Activated naive CD8-positive, alpha-beta T cell treated with anti-CD3 and anti-CD28 coated beads, Interleukin-2, amount 10 ng/mL, durations not matched to agents 7 days and 5 days (primary cell): Measurements from ENCODE around the gene MCM3AP. TPM values are rescaled to one million over a fixed set of nuclear protein-coding genes. Genes with fewer than 3 reads are reported as not detected.
A peak's percentile ranks its signal among the peaks of the same experiment; 100 is the strongest.
"Not testable (repeated sequence)": the region's sequence is repeated elsewhere in the genome, so short reads cannot be mapped to it uniquely, and the experiment has no call there.

Experiments
- ATAC-seq: fragments of 150-1000 bp; cut with Tn5 transposase; one replicate; pipeline ENCODE4 v1.10.0; 2021; ENCODE audit warnings: low read depth, moderate library complexity
- POLR2A ChIA-PET: fragments of 350-600 bp; sonication (Branson Sonifier 250); formaldehyde crosslinking; loops from one replicate; lab custom pipeline; 2021; ENCODE audit warnings: antibody characterized with exemption; lab: Charles Lee
- DNase-seq: peaks from one replicate; pipeline ENCODE4 v3.0.0; 2021
- H3K27ac Mint-ChIP-seq: one replicate; pipeline ENCODE4 v1.8.0; 2022; ENCODE audit warnings: mild to moderate bottlenecking, mixed read lengths
- H3K27me3 Mint-ChIP-seq: one replicate; pipeline ENCODE4 v1.8.0; 2022; ENCODE audit warnings: mild to moderate bottlenecking, moderate library complexity, mixed read lengths
- H3K36me3 Mint-ChIP-seq: one replicate; pipeline ENCODE4 v1.8.0; 2021; ENCODE audit warnings: mild to moderate bottlenecking, mixed read lengths
- H3K4me1 Mint-ChIP-seq: one replicate; pipeline ENCODE4 v1.8.0; 2021; ENCODE audit warnings: mixed read lengths
- H3K4me3 Mint-ChIP-seq: one replicate; pipeline ENCODE4 v1.8.0; 2022; ENCODE audit warnings: mild to moderate bottlenecking, moderate library complexity, mixed read lengths
- H3K9me3 Mint-ChIP-seq: one replicate; pipeline ENCODE4 v1.8.0; 2021; ENCODE audit warnings: mixed read lengths
- total RNA-seq, 2 experiments: library from RNA; stranded (reverse); gene quantifications; one replicate each; pipeline ENCODE4 v1.2.3, GENCODE V29; 2021

Gene MCM3AP
- total RNA-seq, 2 experiments from 2014 or later: 130 to 150 TPM

DNA sequence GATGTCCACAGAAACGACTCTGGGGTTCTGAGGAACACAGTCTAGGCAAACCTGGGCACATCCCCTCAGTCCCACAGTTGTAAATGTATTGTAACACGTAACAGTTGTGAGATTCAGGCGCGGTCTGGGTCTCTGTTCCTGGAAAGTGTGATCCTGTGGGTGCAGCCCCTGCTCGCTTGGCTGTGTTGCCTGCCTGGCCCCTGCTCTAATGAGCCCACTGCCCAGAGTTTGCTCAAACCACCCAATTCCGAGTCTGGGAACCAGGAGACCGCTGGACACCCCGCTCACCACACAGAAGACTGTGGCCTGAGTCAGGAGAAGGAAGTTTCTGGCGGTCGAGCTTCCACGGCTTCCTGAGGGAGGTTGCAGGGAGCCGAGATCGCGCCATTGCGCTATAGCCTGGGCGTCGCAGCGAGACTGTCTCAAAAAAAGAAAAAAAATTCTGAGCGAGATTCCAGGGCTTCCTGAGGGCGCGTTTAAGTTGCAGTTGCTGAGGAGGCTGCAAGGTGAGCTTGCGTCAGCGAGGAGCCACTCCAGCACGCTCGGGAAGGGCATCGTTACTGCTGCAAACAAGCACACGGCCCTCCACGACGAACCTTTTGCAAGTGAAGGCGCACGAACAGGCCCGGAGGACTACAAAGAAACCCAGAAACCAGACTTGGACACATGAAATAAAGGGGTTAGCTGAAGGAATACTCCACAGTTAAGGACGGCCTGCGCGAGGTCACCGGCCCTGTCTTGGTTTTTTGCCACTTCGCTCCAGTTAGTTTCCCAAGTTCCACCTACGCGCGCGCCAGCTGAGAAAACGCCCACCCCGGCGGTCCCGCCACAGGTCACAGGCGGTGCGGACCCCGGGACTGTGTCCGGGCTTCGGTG, 37.2 kb upstream of the MCM3AP start:
- no peaks in the 10 kb centered on the region for H3K27me3 Mint-ChIP-seq
- H3K27ac Mint-ChIP-seq: peak overlapping the region; percentile 99
- peak; percentile 48 for DNase-seq
- peaks cover 32% of the 10 kb centered on the region for H3K4me1 Mint-ChIP-seq
- POLR2A ChIA-PET: interaction anchor here (0.7 to 4.2 kb wide), 17 partner anchors 9 to 313 kb away, joined by 3 to 32 read pairs (median 4); partner anchors contain the start of genes DIP2A, MCM3AP, PRMT2 and YBEY
- peaks cover 31% of the 10 kb centered on the region for H3K36me3 Mint-ChIP-seq
- peak overlapping the region; percentile 98 for H3K4me3 Mint-ChIP-seq
- no peak for ATAC-seq
- H3K9me3 Mint-ChIP-seq: no peaks in the 10 kb centered on the region

GRCh38 chr21:46320331-46320801, 35.0 kb upstream of the MCM3AP start:
- ATAC-seq (no peak), DNase-seq (no peak)
- Mint-ChIP-seq H3K4me1 (peaks cover 19% of the 10 kb centered on the region), H3K4me3 (peak overlapping the region; percentile 98), H3K27ac (peak overlapping the region; percentile 57), H3K36me3 (peaks cover 24% of the 10 kb centered on the region), H3K9me3 (no peaks in the 10 kb centered on the region), H3K27me3 (no peaks in the 10 kb centered on the region)
- POLR2A ChIA-PET: interaction anchor here (0.6 kb wide), 1 partner anchor 208 kb away, joined by 6 read pairs; no protein-coding TSS in a partner anchor

DNA sequence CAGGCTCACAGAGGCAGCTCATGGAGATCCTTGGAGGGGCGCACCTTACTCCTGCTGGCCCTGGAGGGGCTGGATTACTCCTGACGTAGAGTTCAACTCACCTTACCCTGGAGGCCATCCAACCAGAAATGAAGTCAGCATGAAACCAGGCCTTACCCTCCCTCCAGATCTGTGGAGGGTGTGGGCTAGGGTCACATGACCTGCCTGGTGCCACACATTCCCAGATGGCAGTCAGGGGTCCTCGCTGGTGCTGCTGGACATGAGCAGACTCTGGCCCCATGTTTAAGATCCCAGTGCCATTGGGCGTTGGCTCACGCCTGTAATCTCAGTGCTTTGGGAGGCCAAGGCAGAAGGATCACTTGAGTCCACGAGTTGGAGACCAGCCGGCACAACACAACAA, 33.8 kb upstream of the MCM3AP start:
- Mint-ChIP-seq H3K27ac (no peak overlapping the region), H3K4me1 (peaks cover 18% of the 10 kb centered on the region), H3K9me3 (no peaks in the 10 kb centered on the region), H3K4me3 (no peak overlapping the region), H3K36me3 (peaks cover 26% of the 10 kb centered on the region), H3K27me3 (no peaks in the 10 kb centered on the region)
- ATAC-seq (no peak), DNase-seq (no peak)
- POLR2A ChIA-PET: no interaction called here

- POLR2A ChIA-PET: no interaction called here
Observed at GRCh38 chr21:46318464-46318845, 33.0 kb upstream of the MCM3AP start.

DNA sequence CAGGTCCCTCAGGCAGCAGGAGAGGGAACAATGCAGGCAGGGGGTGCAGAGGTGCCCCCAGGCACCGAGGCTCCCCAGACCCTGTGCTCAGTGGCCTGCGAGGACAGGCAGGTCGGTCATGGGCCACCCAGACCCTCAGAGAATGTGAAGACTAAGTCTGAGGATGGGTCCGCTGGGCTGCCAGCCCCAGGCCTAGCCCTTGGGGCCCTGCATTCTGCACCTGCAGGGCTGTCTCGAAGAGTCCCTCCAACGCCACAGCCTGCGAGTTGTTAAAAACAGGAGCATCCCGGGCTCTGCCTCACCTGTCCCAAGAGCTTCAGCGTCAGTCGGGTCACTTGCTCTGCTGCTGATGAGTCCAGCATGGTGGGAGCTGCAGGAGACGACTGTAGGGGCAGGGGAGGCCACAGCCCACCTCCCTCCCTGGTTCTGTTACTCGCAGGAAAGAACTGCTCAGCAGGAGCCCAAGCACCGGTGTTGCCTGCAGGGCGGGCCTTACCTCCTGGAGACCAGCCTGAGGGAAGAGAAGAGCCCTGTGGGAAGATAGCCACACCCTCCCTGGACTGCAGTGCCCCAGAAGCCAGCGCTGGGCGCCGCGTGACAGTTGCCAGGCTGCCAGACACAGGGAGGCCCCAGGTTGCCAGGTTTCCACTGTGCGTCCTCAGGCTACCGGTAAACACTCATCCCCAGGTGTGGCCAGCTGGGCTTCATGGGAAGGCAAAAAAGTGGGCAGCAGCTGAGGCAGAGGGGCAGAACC, 32.5 kb upstream of the MCM3AP start:
- POLR2A ChIA-PET: no interaction called here
- no peak overlapping the region for H3K4me3 Mint-ChIP-seq
- H3K4me1 Mint-ChIP-seq: peaks cover 18% of the 10 kb centered on the region
- H3K27ac Mint-ChIP-seq: no peak overlapping the region
- peaks cover 32% of the 10 kb centered on the region for H3K36me3 Mint-ChIP-seq
- no peaks in the 10 kb centered on the region for H3K27me3 Mint-ChIP-seq
- no peaks in the 10 kb centered on the region for H3K9me3 Mint-ChIP-seq
- ATAC-seq (no peak), DNase-seq (no peak)

More at GRCh38 chr21:46318464-46318845, 33.0 kb upstream of the MCM3AP start:
- H3K4me1 Mint-ChIP-seq: peaks cover 18% of the 10 kb centered on the region
- no peak overlapping the region for H3K27ac Mint-ChIP-seq
- no peaks in the 10 kb centered on the region for H3K9me3 Mint-ChIP-seq
- H3K36me3 Mint-ChIP-seq: peaks cover 29% of the 10 kb centered on the region
- no peaks in the 10 kb centered on the region for H3K27me3 Mint-ChIP-seq
- ATAC-seq (no peak), DNase-seq (no peak)
- H3K4me3 Mint-ChIP-seq: no peak overlapping the region

GRCh38 chr21:46316708-46317324, 31.4 kb upstream of the MCM3AP start:
- POLR2A ChIA-PET: no interaction called here
- ATAC-seq: no peak
- H3K4me3 Mint-ChIP-seq: no peak overlapping the region
- peaks cover 37% of the 10 kb centered on the region for H3K36me3 Mint-ChIP-seq
- no peaks in the 10 kb centered on the region for H3K27me3 Mint-ChIP-seq
- no peak overlapping the region for H3K27ac Mint-ChIP-seq
- H3K4me1 Mint-ChIP-seq: peaks cover 14% of the 10 kb centered on the region
- no peaks in the 10 kb centered on the region for H3K9me3 Mint-ChIP-seq
- DNase-seq: no peak

- H3K27ac Mint-ChIP-seq: no peak overlapping the region
- H3K27me3 Mint-ChIP-seq: no peaks in the 10 kb centered on the region
- peaks cover 32% of the 10 kb centered on the region for H3K36me3 Mint-ChIP-seq
- no peak overlapping the region for H3K4me3 Mint-ChIP-seq
- no peaks in the 10 kb centered on the region for H3K9me3 Mint-ChIP-seq
- ATAC-seq (no peak), DNase-seq (no peak)
- POLR2A ChIA-PET: interaction anchor here (1.5 kb wide), 1 partner anchor 8 kb away, joined by 3 read pairs; no protein-coding TSS in a partner anchor
- H3K4me1 Mint-ChIP-seq: no peaks in the 10 kb centered on the region
Observed at GRCh38 chr21:46314441-46315020, 29.1 kb upstream of the MCM3AP start.

DNA sequence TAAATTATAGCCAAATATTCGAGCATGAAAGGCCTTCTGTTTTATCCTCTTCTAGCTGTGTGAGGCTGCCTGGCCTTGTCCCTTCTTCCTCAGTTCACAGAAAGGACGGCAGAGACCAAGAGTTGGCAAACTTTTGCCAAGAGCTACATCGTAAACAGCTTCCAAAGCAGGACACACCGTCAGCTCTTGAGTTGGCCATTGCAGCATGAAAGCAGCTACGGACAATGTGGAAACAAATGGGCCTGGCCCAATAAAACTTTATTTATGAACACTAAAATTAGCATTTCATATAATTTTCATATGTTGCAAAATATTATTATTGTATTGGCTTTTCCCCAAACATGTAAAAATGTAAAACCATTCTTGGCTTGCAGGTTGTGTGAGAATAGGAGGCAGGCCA, 27.5 kb upstream of the MCM3AP start:
- Mint-ChIP-seq H3K9me3 (no peaks in the 10 kb centered on the region), H3K27me3 (no peaks in the 10 kb centered on the region), H3K4me3 (no peak overlapping the region), H3K27ac (no peak overlapping the region), H3K4me1 (no peaks in the 10 kb centered on the region), H3K36me3 (peaks cover 31% of the 10 kb centered on the region)
- no peak for ATAC-seq
- POLR2A ChIA-PET: interaction anchor here (1.5 kb wide), 1 partner anchor 10 kb away, joined by 3 read pairs; no protein-coding TSS in a partner anchor
- DNase-seq: no peak

GRCh38 chr21:46311568-46311967, 26.2 kb upstream of the MCM3AP start:
- H3K27ac Mint-ChIP-seq: no peak overlapping the region
- DNase-seq (no peak), ATAC-seq (no peak)
- peaks cover 39% of the 10 kb centered on the region for H3K36me3 Mint-ChIP-seq
- no peak overlapping the region for H3K4me3 Mint-ChIP-seq
- H3K9me3 Mint-ChIP-seq: no peaks in the 10 kb centered on the region
- H3K27me3 Mint-ChIP-seq: no peaks in the 10 kb centered on the region
- H3K4me1 Mint-ChIP-seq: peaks cover 3% of the 10 kb centered on the region
- POLR2A ChIA-PET: no interaction called here

DNA sequence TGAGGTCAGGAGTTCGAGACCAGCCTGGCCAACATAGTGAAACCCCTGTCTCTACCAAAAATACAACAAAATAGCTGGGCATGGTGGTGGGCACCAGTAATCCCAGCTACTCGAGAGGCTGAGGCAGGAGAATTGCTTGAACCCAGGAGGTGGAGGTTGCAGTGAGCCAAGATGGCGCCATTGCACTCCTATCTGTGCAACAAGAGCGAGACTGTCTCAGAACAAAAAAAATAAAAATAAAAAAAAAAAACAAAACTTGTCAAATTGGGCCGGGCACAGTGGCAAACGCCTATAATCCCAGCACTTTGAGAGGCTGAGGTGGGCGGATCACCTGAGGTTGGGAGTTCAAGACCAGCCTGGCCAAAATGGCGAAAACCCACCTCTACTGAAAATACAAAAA, 24.8 kb upstream of the MCM3AP start:
- ATAC-seq, POLR2A ChIA-PET, H3K4me3 Mint-ChIP-seq, H3K9me3 Mint-ChIP-seq, DNase-seq, H3K4me1 Mint-ChIP-seq, H3K27ac Mint-ChIP-seq, H3K27me3 Mint-ChIP-seq: not testable (repeated sequence)
- peaks cover 35% of the 10 kb centered on the region for H3K36me3 Mint-ChIP-seq

DNA sequence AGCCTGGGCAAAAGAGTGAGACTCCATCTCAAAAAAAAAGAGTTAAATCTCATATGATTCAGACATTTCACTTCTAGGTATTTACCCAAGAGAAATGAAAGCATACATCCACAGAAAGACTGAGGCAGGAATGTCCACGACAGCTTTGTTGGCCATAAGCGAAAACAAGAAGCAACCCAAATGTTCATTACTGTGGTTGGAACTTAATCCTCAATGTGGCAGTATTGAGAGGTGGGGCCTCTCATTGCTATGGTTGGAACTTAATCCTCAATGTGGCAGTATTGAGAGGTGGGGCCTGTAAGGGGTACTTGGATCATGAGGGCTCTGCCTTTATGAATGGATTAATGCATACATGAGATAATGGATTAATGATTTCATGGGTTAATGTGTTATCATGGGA, 23.0 kb upstream of the MCM3AP start:
- H3K27ac Mint-ChIP-seq: no peak overlapping the region

GRCh38 chr21:46307625-46308024, 22.2 kb upstream of the MCM3AP start:
- Mint-ChIP-seq H3K9me3 (no peaks in the 10 kb centered on the region), H3K4me3 (no peak overlapping the region), H3K27ac (no peak overlapping the region), H3K27me3 (no peaks in the 10 kb centered on the region), H3K4me1 (peaks cover 4% of the 10 kb centered on the region), H3K36me3 (peaks cover 37% of the 10 kb centered on the region)
- ATAC-seq: no peak
- POLR2A ChIA-PET: interaction anchor here (0.7 kb wide), 1 partner anchor 31 kb away, joined by 3 read pairs; no protein-coding TSS in a partner anchor
- DNase-seq: no peak

More for the DNA sequence above, 23.0 kb upstream of the MCM3AP start:
- Mint-ChIP-seq H3K4me1 (peaks cover 4% of the 10 kb centered on the region), H3K9me3 (no peaks in the 10 kb centered on the region), H3K36me3 (peaks cover 39% of the 10 kb centered on the region), H3K4me3 (no peak overlapping the region), H3K27me3 (no peaks in the 10 kb centered on the region)
- POLR2A ChIA-PET: interaction anchor here (0.7 kb wide), 1 partner anchor 30 kb away, joined by 3 read pairs; no protein-coding TSS in a partner anchor
- DNase-seq (no peak), ATAC-seq (no peak)
